ENCODE measurements around the gene ACACB.
"Not testable (repeated sequence)": the region's sequence is repeated elsewhere in the genome, so short reads cannot be mapped to it uniquely, and the experiment has no call there.

Gene ACACB

DNA sequence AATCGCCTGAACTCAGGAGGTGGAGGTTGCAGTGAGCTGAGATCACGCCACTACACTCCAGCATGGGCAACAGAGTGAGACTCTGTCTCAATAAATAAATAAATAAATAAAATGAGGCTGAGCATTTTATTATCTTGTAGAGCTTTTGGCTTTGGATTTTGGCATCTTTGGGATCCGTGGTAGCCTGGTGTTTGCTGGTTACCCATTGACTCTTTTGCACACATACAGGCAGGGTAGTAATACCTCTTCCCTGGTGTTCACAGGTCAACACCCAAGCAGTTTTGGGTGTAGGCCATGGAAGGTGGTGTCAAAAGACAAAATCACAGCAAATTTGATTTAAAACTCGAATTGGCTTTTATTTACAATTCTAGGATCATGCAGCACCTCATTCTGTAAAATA is 27.8 kb downstream of the ACACB start:
- no peak for DNase-seq

DNA sequence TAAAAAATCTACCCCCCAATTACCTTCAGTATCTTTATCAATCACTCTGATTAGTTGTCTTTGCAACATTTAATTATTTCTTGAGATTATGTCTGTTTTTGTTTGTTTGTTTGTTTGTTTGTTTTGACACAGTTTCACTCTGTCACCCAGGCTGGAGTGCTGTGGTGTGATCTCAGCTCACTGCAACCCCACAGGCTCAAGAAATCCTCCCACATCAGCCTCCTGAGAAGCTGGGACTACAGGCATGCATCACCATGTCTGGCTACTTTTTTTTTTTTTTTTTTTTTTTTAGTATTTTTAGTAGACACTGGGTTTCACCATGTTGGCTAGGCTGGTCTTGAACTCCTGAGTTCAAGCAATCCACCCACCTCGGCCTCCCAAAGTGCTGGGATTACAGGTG is 30.7 kb downstream of the ACACB start:
- DNase-seq, result not testable (repeated sequence)

DNA sequence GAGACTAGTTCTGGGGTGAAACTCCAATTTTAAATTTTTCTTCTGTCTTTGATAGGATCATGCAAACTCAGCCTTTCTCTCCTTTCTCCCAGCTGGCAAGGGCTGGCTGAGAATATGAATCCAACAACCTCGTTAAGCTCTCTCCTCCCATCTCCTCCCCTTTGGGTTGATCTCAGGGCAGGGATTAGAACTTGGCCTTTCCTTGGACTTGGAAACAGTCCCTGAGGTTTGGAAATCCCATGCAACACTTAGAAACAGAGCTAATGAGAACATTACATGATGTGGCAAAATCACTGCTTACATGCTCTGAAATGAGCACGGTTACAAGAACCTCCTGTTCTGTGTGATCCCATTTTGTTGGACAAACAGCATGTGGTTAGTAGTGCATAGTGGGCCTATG is 31.6 kb downstream of the ACACB start:
- no peak for DNase-seq

DNA sequence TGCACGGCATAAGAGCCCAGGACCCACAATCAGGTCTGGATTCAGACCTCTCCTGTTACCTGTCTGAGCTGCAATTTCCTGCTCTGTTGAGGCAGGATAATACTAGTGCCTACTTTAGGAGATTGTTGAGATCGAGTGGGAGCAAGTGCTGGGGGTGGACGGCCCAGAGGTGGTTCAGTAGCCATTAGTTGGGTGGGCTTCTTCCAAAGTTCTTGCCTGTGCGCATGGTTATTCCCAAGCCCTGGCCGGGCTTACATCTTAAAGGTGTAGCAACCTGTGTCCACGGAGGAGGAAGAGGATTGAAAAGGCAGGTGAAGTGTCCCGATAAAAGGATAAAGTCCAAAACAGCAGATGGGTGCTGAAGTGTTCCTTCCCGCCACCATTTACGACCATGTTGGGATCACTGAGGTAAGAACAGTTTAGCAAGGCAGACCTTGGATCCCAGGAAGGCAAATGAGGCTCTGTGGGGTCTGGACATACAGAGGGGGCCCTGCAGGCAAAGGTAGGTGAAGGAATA is 33.8 kb downstream of the ACACB start:
- DNase-seq, result no peak

DNA sequence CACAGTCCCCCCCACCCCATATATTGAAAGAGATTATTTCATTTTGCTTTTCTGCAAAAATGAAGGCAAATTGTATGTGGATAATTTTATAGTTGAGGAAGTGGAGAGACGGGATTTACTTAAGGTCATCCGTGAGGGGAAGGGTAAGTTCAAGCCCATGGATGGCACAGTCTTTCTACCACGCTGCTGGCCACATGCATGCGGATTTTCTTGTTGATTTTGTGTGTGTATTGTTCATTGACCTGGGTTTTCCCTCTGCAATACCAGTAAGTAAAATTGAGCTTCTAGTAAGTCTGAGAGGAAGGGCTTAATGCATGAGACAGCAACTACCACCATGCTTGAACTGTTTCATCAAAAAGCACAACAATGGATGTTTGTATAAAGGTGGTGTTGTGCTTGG is 35.1 kb downstream of the ACACB start:
- DNase-seq, result no peak

DNA sequence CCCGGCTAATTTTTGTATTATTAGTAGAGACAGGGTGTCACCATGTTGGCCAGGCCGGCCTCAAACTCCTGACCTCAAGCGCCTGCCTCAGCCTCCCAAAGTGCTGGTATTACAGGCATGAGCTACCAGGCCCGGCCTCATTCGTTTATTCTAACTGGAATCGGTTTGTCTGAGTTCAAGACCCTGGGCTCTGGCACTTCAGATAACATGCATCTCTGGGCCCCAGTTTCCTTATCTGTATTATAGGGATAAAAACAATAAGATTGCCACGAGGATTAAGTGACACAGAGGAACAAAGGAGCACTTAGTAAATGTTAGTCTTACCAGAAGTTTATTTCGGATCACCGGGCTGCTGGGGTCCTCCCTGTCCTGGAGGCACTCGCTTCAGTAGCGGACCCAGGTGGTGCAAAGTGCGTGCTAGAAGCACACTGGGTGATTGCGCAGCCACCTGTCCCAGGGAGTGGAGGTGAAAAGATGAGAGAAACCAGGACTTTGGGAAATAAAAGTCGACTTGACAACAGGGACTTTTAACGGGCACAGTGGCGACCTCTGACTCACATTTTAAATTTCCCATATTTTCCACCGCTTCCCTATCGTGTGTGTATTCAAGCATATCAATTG is 37.5 kb downstream of the ACACB start:
- DNase-seq, result no peak

DNA sequence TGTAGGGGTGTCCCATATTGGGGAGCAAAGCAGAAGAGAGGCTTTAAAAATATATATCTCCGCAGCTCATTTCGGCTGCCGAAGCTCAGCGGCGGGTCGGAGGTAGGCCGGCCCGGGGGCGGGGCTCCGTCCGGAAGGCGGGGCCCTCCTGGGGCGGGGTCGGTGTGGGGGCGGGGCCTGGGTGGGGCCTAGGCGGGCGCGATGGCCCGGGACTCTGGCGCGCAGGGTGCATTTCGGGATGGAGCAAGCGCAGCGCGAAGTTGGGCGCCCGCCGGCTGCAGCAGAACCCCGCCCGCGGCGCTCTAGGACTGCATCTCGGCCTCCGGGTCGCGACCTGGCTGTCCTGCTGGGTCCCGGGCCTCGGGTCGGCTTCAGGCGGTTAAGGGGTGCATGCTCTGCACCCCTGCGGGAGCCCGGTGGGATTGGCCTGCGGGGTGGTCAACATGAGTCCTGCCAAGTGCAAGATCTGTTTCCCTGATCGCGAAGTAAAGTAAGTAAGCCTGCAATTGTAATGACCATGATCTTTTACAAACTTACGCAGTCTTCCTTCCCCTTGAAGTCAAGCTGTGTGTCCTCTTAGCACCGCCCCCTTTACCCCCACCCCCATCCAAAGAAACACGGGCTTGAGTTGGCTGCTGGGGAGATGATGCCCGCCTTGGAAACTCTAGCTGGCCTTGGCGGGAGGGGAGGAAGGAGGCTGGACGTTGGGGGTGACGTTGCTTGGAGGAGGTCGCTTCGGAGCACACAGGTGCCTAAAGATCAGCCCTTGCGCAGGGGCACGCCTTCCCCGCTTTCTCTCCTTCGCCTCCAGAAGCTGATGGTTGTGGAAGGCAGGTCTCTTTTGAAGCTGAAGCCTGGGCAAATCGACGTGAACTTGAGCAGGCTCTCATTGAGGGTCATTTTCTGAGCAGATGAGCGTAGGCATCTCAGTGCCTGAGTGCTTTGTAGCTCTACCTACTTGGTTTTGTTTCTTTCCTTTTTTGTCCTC is 38.4 kb downstream of the ACACB start:
- DNase-seq, result peak; percentile 71 to 77

DNA sequence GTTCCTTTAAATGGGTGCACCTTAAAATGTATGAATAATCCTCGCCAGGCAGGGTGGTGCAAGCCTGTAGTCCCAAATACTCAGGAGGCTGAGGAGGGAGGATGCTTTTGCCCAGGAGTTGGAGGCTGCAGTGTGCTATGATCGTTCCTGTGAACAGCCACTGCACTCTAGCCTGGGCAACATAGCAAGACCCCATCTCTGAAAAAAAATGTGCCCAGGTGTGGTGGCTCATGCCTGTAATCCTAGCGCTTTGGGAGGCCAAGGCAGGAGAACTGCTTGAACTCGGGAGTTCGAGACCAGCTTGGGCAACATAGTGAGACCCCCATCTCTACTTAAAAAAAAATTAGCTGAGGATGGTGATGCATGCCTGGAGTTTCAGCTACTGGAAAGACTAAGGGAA is 39.6 kb downstream of the ACACB start:
- DNase-seq, result no peak

DNA sequence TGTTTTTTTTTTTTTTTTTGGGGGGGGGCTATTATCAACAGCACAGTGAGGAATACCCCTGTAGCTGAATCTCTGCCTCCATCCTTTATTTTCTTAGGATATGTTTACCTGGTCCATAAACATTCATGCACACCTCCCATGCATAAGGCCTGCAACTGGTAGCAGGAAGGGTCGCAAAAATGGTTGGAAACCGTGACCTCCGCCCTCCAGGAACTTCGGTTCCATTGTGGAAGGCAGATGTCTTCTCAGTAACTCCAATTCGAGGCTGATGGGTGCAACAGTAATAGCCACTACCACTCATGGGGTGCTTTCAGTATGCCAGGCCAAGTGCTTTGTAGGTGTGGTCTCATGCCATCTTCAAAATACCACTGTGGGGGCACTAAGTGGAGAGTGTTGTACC is 40.2 kb downstream of the ACACB start:
- DNase-seq, result no peak

DNA sequence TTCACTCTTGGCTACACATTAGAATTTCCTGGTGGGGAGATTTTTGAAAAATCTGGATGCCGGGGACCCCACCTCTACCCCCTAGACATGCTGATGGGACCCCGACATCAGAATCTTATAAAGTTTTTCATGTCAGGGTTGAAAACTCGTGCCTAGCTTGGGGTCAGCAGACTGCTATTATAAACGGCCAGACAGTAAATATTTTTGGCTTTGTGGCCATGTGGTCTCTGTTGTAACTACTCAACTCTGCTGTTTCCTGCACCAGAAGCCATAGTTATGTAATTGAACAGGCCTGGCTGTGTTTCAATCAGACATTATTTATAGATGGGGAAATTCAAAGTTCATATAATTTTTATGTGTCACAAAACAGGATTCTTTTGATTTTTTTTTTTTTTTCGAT is 41.6 kb downstream of the ACACB start:
- peak in 1 of 2 experiments; percentile 13 for DNase-seq

DNA sequence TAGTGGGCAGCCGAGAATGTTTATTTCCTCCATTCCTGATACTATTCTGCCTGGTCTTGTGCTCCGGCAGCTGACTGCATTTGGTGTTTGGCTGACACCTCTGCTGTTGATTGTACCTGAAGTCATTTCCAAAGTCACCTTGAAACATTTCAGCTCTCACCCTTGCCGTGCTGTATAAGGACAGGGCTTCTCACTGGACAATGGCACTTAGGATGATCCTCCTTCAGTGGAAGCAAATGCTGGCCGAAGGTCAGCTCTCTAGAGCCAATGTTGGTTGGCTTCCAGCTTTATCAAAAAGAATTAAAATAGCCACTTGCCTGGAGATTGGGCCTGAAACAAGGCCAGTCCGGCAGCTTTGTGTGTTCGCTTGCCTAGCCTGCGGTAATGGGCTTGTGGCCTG is 44.0 kb downstream of the ACACB start:
- DNase-seq, result no peak

DNA sequence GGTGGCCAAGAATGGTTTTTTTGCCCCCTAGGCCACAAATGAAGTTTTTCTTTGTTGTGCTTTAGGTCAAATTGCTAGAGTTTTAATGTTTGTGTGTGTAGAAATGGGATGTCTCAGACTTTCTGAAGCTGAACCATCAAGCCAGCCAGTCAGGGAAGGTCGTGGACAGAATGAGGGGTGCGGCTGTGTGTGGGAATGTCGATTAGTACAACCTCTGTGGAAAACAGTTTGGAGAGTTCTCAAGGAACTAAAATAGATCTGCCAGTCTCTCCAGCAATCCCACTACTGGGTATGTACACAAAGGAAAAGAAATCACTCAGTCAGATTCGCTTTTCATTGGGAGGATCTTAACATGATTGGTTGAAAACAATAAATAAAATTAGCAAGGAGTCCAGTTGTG is 44.5 kb downstream of the ACACB start:
- no peak for DNase-seq

DNA sequence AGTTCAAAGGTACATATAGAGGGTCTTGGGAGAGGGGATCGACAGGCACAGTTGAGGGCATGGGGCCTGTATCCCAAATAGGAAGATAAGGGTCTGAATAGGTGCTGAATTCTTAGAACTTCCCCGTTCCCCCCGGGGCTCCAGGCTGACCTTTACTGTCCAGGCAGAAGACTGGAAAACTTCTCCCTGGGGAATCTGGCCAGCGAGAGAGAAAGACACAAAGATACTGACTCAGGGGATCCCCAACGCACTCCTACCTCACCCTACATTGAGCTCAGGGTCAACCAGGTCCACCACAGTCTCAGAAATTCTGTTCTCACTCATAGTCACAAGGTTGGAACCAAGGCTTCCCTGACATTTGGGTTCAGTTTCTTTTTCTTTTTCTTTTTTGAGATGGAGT is 46.2 kb downstream of the ACACB start:
- no peak for DNase-seq

DNA sequence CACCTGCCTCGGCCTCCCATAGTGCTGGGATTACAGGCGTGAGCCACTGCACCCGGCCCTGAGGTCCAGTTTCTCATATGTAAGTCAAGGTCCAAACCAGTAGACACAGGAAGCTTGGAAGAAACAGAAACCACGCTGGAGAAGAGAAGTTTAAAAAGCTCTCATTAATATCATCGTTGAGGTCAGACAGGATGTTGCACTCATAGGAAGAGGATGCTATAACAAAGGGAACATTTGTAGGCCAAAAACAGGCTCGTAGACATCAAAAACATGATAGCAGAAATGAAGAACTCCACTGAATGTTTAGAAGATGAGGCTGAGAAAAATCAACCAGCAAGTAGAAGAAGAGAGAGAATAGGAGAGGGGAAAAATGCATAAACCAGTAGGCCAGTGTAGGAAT is 46.8 kb downstream of the ACACB start:
- DNase-seq, result no peak

DNA sequence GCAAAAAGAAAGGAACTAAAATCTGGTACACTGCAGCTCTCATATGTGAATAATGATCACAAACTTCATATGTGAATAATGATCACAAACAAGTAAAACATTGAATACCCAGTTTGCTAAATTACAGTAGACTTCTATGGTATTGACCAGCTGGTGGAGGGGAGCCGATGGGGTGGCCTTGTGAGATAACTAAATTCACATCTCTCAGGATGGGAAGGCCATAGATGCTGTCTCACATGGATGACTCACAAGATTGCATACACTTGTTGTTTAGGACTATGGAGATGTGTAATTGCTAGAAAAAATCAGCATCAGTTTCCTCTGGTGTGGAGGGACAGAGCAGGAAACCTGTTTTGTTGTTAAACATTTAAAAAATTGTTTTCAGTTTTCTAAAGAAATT is 49.2 kb downstream of the ACACB start:
- DNase-seq, result no peak

DNA sequence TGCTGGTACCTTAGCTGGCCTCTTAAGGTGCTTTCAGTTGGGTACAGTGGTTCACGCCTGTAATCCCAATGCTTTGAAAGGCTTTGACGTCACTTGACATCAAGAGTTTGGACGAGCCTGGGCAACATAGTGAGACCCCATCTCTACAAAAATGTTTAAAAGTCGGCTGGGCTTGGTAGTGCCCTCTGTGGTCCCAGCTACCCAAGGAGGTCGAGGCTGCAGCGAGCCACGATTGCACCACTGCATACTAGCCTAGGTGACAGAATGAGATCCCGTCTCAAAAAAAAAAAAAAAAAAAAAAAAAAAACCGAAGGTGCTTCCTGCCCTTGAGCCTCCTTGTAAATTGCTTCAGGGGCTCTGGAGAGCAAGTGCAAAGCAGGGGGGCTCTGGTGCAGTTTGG is 50.0 kb downstream of the ACACB start:
- DNase-seq, result no peak

DNA sequence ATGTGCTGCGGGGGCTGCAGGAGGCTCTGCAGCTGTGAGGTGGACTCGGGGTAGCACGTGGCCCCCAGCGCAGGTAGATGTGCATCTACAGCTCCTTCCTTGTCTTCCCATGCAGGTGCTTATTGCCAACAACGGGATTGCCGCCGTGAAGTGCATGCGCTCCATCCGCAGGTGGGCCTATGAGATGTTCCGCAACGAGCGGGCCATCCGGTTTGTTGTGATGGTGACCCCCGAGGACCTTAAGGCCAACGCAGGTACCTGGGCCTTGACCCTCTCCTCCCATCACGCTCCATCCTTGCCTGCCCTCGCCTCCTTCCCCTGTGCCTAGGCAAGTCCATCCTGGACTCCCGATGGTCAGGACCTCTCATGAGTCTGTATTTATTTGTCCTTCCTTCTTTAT is 51.4 kb downstream of the ACACB start:
- DNase-seq, result no peak

DNA sequence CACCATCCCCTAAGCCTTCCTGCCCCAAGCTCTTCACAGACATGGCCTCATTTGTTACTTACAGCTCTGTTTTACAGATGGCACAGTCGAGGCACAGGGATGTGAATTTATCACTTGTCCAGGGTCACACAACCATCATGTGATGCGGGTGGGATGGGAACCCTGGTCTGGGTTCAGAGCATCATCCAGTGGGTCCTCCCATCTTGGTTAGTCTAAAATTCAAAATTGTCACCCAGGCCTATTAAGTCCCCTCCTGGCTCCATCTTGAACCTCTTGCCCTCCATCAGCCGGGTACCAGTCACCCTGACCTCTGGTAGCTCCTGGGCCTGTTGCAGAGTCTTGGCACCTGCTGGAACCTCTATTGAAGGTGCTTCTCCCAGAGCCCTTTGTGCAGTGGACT is 52.9 kb downstream of the ACACB start:
- DNase-seq, result no peak

DNA sequence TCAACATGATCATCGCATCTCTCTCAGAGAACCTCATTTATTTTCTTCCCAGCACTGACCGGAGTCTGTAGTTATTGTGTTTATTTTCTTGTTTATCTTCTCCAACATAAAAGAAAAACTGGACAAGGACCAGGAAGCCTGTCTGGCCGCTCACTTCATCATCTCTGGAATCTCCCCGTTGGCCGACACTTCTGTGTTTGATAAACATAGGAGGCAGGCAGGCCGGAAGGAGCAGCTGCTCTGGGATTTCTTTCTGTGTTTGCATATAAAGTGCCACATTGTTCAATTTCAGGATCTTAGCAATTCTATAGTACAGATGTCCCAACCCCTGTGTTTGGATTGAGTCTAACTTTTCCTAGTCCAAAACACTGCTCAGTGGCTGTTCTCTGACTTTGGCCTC is 53.3 kb downstream of the ACACB start:
- DNase-seq, result no peak

DNA sequence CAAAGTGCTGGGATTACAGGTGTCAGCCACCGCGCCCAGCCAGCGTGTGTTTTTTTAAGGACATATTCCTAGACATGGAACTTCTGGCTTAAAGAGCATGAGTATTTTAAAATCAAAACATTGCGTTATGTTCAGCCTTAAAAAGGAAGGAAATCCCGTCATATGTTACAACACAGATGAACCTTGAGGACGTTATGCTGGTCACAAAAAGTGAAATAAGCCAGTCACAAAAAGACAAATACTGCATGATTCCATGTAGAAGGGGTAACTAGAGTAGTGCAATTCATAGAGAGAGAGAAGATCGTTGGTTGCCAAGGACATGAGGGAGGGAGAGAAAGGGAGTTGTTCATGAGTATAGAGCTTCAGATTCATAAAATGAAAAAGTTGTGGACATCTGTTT is 53.9 kb downstream of the ACACB start:
- peak in 1 of 2 experiments; percentile 48 for DNase-seq

DNA sequence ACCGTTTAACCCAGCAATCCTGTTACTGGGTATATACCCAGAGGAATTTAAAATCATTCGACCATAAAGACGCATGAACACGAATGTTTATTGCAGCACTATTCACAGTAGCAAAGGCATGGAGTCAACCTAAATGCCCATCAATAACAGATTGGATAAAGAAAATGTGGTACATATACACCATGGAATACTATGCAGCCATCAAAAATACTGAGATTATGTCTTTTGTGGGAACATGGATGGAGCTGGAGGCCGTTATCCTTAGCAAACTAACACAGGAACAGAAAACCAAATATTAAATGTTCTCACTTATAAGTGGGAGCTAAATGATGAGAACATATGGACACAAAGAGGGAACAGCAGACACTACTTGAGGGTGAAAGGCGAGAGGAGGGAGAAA is 56.4 kb downstream of the ACACB start:
- DNase-seq, result not testable (repeated sequence)

DNA sequence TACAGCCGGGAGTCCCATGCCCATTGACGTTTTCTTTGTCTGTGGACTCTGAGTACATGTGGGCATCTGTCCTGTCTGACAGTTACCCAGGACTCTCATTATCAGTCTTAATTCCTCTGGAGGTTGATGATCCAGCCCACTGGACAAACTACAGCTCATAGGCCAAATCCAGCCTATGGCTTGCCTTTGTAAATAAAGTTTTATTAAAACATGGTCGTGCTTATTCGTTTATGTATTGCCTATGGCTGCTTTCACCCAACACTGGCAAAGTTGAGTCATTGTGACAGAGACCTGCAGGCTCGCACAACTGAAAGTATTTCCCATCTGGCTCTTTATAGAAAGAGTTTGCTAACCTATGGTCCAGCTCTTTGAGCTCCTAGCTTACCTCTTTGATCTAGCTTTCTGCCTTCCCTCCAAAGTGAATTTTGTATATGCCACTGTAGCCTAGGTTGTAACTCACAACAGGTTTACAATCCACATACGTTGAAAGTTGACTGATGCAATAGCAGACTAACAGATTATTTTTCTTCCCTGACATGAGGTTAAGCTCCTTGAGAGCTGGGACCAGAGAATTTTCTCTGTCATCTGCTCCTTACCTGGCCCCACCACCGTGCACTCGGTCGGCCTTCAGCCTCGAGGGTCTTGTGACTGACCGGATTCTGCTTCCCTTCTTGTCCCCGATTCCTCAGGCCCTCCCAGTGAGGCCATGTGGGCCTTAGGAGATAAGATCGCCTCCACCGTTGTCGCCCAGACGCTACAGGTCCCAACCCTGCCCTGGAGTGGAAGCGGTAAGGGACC is 57.3 kb downstream of the ACACB start:
- no peak for DNase-seq

DNA sequence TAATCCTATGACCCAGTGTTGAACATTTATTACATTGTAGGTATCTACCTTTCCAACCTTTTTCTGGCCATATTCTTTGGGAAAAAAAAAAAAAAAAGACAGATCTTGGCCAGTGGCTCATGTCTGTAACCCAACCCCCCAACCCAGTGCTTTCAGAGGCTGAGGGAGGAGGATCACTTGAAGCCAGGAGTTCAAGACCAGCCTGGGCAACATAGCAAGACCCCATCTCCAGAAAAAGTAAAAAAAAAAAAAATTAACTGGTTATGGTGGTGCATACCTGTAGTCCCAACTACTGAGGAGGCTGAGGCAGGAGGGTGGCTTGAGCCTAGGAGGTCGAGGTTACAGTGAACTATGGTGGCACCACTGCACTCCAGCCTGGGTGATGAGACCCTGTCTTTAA is 58.1 kb downstream of the ACACB start:
- no peak for DNase-seq

Data from Kasumi-1 (cell line).